Brain pericyte (primary cell): ENCODE measurements around the gene CDC42BPG.

ENCODE experiments used
- DNase-seq: peaks from one replicate; pipeline ENCODE4 v3.0.0-alpha.2; 2012; ENCODE audit warnings: low read depth, low spot score

CDC42BPG gene

GRCh38 chr11:64805481-64805880 lies 39.0 kb downstream of the CDC42BPG start:
- no peak for DNase-seq

GRCh38 chr11:64804346-64805210 lies 39.9 kb downstream of the CDC42BPG start:
- DNase-seq: no peak

DNA sequence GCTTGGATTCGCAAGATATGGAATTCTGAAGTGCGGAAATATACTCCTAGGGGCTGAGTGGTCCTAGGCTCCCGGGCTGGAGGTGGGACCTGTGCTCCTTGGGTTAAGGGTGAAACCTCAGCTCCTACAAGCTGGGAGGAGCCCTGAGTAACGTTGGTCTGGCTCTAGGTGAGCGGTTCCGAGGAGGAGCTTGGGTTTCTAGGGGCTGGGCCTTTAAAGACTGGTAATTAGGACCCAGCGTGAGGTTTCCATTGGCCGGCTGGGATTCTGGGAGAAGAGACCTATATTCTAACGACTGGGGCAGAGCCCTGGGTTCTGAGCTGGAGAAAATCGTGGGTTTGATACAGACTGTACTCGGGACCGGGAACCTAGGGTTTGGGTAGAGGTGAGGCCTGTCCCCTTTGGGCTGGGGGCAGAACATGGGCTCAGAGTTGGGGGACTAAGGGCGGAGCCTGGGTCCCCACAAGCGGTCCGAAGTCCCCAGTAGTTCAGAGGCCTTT lies 40.6 kb downstream of the CDC42BPG start:
- no peak for DNase-seq

GRCh38 chr11:64803158-64803845 lies 41.2 kb downstream of the CDC42BPG start, which contains the start of gene MAP4K2:
Gene MAP4K2 (minus strand): TSS chr11:64803214. CDS start chr11:64803149, 65 bp downstream.
- DNase-seq: peak; percentile 40

DNA sequence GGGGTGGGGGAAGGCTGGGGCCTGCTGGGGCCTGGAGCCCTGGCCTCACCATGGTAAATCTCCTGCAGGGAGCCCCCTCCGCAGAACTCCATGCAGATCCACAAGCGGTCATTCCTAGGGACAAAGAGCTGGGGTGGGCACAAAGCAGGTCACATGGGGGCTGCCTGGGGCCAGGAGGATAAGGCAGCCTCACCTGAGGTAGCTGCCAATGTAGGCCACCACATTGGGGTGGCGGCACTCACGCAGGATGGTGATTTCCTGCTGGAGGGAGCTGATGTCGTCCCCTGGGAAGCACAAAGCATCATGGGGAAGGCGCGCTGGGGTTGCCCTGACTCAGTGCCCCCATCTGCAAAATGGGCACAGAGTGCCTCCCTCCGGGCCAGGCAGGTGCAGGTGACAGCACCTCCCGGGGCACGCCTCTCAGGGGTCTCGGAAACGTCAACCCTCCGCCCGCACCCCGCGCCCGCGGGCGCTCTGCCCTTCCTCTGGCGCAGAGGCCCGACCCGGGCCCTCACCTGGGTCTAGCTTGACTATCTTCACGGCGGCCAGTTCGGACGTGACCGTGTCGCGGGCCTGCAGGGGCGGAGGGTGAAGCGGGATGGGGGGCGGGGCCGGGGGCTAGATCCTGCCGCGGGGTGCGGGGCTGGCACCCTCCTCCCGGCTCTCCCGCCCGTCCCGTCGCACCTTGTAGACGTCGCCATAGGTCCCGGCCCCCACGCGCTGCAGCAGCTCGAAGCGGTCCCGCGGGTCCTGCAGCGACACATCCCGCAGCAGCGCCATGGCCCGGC lies 41.9 kb downstream of the CDC42BPG start:
- no peak for DNase-seq

DNA sequence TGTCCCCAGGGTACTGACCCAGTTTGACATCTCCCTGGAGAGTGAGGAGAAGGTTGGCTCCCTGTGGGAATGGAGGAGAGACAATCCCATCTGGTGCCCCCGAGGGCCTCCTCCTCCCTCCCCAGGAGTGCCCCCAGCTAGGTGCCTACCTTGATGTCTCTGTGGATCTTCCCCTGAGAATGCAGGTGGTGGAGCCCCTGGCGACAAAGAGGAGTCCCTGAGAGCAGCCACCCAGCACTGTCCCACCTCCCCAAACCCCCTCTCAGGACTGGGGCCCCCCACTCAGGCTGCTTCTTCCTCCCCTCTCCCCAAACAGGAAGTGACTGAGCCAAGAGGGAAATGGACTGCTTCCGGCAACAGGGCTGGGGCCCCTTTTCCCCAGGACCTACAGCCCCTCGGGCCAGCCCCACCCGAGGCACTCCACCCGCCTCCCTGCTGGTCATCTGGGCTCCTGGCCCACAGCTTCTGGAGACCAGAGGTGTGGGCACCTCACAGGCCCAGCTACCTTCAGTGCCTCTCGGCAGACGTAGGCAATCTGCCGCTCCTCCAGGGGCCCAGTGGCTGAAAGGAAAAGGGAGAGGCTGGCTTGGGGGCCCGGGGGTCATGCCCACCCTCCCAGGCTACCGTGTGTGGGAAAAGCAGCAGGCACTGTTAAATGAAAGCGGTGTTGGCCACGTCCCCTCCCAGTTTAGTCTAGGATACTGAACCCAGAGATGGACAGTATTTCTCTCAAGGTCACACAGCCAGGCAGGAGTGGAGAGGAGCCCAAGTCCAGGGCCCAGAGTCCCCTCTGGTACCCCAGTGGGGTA lies 42.7 kb downstream of the CDC42BPG start:
- no peak for DNase-seq

DNA sequence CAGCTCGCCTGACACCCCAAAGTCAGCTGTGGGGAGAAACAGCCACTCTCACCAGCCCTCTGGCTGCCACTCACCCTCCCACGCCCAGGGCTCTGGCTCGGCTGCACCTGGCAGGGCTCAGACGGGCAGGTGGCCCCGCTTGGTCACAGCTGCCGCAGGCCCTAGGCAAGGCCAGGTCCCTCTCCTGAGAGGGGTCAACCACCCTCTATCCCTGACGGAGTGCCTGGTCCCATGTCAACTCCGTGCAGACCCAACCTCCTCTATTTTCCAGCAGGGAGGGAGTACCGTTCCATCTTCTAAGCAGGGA lies 43.3 kb downstream of the CDC42BPG start:
- no peak for DNase-seq

GRCh38 chr11:64800303-64801157 lies 43.9 kb downstream of the CDC42BPG start:
- DNase-seq: no peak

DNA sequence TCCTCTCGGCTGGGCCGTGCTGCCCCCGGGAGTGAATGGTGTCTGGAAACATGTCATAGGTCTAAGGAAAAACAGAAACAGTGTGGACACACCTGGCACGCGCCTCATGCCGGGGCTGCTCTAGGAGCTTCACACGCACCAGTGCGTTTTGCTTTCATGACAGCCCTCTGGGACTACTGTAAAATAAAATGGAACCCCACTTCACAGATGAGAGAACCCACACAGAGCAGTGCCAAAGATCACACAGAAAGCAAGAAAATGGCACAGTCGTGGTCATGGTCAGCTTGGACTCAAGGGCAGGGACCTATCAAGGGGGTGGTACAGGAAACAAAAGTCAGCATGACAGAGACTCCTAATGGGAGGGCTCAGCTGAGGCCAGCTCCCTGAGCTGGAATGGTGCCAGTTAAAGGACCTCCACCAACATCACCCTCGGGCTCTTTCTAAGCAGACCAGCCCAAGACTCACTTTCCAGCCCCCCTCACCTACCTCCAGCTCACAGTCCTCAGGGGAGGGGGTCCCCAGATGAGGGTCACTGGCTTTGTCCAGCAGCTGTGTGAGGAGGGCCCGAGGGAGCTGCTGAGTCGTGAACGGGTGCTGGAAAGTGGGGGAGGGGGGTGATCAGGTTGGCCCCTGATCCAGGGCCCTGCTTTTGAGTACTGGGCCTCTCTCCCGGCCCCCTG lies 44.7 kb downstream of the CDC42BPG start:
- DNase-seq: no peak

DNA sequence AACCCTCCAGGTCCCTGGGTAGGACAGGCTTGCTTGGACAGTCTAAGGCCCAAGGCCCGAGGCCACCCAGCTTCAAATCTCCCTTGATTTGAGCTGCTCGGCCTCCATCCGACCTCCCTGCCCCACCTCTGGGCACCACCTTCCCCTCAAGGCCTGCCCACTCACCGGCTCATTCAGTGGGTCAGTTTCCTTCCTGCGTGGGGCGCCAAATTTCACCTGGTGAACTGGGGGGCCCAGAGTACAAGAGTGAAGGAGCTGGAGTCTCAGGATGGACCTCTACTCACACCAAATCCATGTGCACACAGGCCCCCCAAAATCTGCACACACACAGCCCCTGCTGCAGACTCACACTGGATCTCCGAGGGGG lies 45.2 kb downstream of the CDC42BPG start:
- no peak for DNase-seq

- DNase-seq: no peak
Observed at GRCh38 chr11:64796757-64797541, 47.5 kb downstream of the CDC42BPG start.

DNA sequence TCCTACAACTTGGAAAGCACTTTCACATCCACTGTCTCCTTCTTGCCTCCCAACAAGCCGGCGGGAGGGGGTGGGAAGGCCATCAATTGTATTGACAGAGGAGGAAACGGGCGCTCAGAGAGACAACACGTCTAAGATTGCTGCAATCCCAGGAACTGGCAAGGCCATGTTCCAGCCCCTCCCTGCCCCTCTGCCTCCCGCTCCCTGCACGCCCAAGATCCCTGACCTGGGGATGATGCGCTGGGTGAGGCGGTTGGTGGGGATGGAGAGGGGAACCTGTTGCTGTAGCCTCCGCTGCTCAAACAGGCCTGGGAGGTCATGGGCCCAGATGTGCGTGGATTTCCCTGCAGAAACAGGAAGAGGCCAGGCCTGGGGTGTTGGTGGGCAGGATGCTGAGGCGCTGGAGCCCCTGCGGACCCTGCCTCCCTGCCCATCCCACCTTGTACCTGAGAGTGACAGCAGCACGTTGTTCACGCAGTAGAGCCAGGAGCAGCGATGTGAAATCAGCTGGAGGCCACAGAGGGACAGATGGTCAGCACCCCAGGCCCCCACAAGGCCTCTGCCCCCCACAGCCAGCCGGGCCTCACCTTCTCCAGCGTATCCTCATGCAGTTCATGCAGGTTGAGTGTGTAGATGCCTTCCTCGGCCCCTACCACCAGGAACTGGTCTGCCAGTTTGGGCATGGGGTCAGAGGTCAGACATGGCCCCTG lies 48.3 kb downstream of the CDC42BPG start:
- no peak for DNase-seq

DNA sequence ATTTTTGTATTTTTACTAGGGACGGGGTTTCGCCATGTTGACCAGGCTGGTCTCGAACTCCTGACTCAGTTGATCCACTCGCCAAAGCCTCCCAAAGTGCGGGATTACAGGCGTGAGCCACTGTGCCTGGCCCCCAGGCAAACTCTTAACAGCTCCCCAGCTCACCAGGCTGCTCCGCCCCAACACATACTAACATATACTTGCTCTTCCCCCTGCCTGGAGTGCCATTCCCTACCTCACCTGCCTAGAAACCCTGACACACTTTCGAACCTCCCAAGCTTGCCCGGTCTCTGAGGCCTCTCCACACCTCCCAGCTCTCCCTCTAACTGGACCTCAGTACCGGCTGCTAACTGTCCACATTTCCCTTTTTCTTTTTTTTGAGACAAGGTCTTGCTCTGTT lies 49.9 kb downstream of the CDC42BPG start:
- no peak for DNase-seq

DNA sequence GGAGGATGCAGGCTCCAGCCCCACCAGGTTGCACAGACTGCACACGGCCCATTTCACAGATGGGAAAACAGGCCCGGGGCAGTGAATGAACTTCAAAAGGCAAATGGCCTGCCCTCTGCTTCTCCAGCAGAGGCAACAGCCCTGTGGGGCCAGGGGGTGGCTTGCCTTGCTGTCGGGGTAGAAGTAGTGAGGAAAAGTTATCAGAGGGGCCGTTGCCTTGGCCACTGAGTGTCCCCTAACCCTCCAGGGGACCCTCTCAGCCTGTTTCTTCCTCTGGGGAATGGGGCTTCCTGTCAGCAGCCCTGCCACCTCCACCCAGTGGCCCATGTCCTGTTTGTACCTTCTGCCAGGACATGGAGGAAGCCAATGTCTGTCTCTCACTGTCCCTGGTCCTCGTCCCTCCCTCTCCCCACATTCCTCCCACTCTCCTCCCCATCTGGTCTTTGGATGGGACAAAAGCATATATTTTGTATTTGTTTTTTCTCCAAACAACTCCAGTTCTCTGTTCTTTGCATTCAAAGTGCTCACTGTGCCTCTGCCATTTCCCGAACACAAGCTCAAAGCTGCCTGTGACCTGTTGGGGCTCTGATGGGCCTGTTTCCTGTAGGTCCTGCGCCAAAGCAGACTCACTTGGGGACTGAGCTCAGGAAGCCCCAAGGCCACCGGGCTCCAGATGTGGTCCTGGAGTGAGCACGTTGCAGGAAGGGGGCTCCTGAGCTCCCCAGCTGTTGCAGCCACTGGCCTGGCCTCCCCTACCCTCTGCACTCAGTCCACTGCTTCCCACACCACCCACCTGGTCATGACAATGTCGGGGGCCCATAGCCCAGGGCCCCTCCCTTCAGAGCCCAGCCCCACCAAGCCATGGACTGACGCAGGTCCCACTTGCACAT lies 50.9 kb downstream of the CDC42BPG start:
- no peak for DNase-seq

GRCh38 chr11:64792482-64792881 lies 52.0 kb downstream of the CDC42BPG start:
- DNase-seq: no peak

- no peak for DNase-seq
Observed at GRCh38 chr11:64791781-64792291, 52.6 kb downstream of the CDC42BPG start.
